GM12878 (cell line): ENCODE results near the gene MPP2. TPM values are rescaled to one million over a fixed set of nuclear protein-coding genes. Genes with fewer than 3 reads are reported as not detected.

Experiments
- ATAC-seq: fragments of 200-7000 bp; cut with Tn5 transposase; 3 replicates; pipeline ENCODE4 v1.9.1; 2020; ENCODE audit warnings: mild to moderate bottlenecking, moderate library complexity
- BruUV-seq: library from RNA; stranded (reverse); fragments of 400-500 nt; replicated peaks from 2 replicates; lab custom pipeline; 2021; lab: Mats Ljungman, UMichigan
- CTCF ChIA-PET: fragments of 300-600 bp; sonication (Branson Sonifier 250); formaldehyde crosslinking; extraction: SDS; loops from one replicate; lab custom pipeline; 2021; ENCODE audit warnings: inconsistent platforms; lab: Yijun Ruan, JAX
- POLR2A ChIA-PET: fragments of 350-600 bp; formaldehyde crosslinking; extraction: SDS; loops from one replicate; lab custom pipeline; 2021; ENCODE audit warnings: inconsistent platforms; lab: Charles Lee
- RAD21 ChIA-PET: fragments of 300-600 bp; sonication (Branson Sonifier 250); formaldehyde crosslinking; loops from one replicate; lab custom pipeline; 2023; ENCODE audit warnings: antibody characterized with exemption; ENCODE audit not compliant: unreplicated experiment; lab: Charles Lee
- SMC1A ChIA-PET: fragments of 300-600 bp; sonication (Branson Sonifier 250); formaldehyde crosslinking; loops from one replicate; lab custom pipeline; 2023; ENCODE audit not compliant: unreplicated experiment, uncharacterized antibody; lab: Charles Lee
- DNase-seq: peaks from one replicate; pipeline ENCODE4 v3.0.0-alpha.2; 2011; ENCODE audit warnings: low read depth, low spot score
- FAIRE-seq: peaks from 3 replicates; lab custom pipeline; 2011; peaks lifted over from hg19 to GRCh38; lab: Jason Lieb, UNC
- H2AFZ ChIP-seq: 2 replicates; pipeline ENCODE4 v1.6.0; 2011; ENCODE audit warnings: low read depth, low read length, control low read depth; ENCODE audit not compliant: control insufficient read depth
- H3K27ac ChIP-seq: 2 replicates; pipeline ENCODE4 v1.5.1; 2011; ENCODE audit warnings: control low read depth; ENCODE audit not compliant: control insufficient read depth, insufficient read depth
- H3K27me3 ChIP-seq, 2 experiments: replicated peaks in 1 of 2; 2 replicates each; pipeline versions ENCODE4 v1.6.0 to v1.6.1; 2011; ENCODE audit warnings: low read length in 1 of 2; ENCODE audit not compliant: control insufficient read depth in 2 of 2, insufficient read depth in 2 of 2
- H3K36me3 ChIP-seq, 2 experiments: 2 replicates each; pipeline ENCODE4 v1.5.1; 2011; ENCODE audit warnings: low read length in 1 of 2; ENCODE audit not compliant: control insufficient read depth in 2 of 2, insufficient read depth in 2 of 2
- H3K4me1 ChIP-seq: 2 replicates; pipeline ENCODE4 v1.6.1; 2011; ENCODE audit warnings: mild to moderate bottlenecking, low read length, moderate library complexity, mixed read lengths; ENCODE audit not compliant: control insufficient read depth, insufficient read depth
- H3K4me2 ChIP-seq: 2 replicates; pipeline ENCODE4 v1.6.0; 2011; ENCODE audit warnings: control low read depth; ENCODE audit not compliant: control insufficient read depth, insufficient read depth
- H3K4me3 ChIP-seq: fragments of 200-600 bp; sonication (generic); 2 replicates; pipeline ENCODE4 v1.5.1; 2016
- H3K79me2 ChIP-seq: 2 replicates; pipeline ENCODE4 v1.6.0; 2011; ENCODE audit warnings: low read length; ENCODE audit not compliant: control insufficient read depth, insufficient read depth
- H3K9ac ChIP-seq: 2 replicates; pipeline ENCODE4 v1.8.0; 2011; ENCODE audit warnings: low read length, control low read depth, mixed read lengths; ENCODE audit not compliant: control insufficient read depth, insufficient read depth
- H3K9me3 ChIP-seq: replicated peaks from 3 replicates; pipeline ENCODE4 v1.5.1; 2011; ENCODE audit warnings: mild to moderate bottlenecking, low read length; ENCODE audit not compliant: control insufficient read depth, insufficient read depth
- H4K20me1 ChIP-seq: 2 replicates; pipeline ENCODE4 v1.6.0; 2011; ENCODE audit not compliant: control insufficient read depth, insufficient read depth
- CUX1 ChIP-seq: IDR thresholded peaks from 2 replicates; pipeline ENCODE4 v1.6.1; 2012; ENCODE audit warnings: improper control_type of control experiment, low read depth, low read length; ENCODE audit not compliant: insufficient replicate concordance
- FOS ChIP-seq: IDR thresholded peaks from 3 replicates; pipeline ENCODE4 v1.6.1; 2011; ENCODE audit warnings: borderline replicate concordance; ENCODE audit not compliant: insufficient read length; ENCODE audit errors: extremely low read depth
- HDAC6 ChIP-seq: fragments of 200-600 bp; sonication (generic); IDR thresholded peaks from one replicate; pipeline ENCODE4 v1.8.0; 2017; ENCODE audit warnings: antibody characterized with exemption; ENCODE audit not compliant: unreplicated experiment
- IRF3 ChIP-seq: fragments of 450-650 bp; IDR thresholded peaks from 2 replicates; pipeline ENCODE4 v1.6.1; 2014; ENCODE audit warnings: mild to moderate bottlenecking
- KAT2A ChIP-seq: conservative IDR thresholded peaks from 2 replicates; pipeline ENCODE4 v1.6.1; 2011; ENCODE audit warnings: low read depth, low read length; ENCODE audit not compliant: control insufficient read depth
- MEF2A ChIP-seq: IDR thresholded peaks from 2 replicates; pipeline ENCODE4 v1.6.1; 2011; ENCODE audit warnings: low read depth, mild to moderate bottlenecking, low read length, moderate library complexity; ENCODE audit not compliant: insufficient read depth
- NBN ChIP-seq: fragments of 450-650 bp; IDR thresholded peaks from 2 replicates; pipeline ENCODE4 v1.6.1; 2016
- NFYA ChIP-seq: IDR thresholded peaks from 2 replicates; pipeline ENCODE4 v1.6.1; 2011; ENCODE audit warnings: low read depth, mild to moderate bottlenecking, low read length, improper control_type of control experiment, borderline replicate concordance
- PAX5 ChIP-seq: IDR thresholded peaks from 2 replicates; pipeline ENCODE4 v1.6.1; 2011; ENCODE audit warnings: low read depth, low read length, borderline replicate concordance
- PBX3 ChIP-seq: IDR thresholded peaks from 2 replicates; pipeline ENCODE4 v1.6.1; 2011; ENCODE audit warnings: mild to moderate bottlenecking, low read depth, low read length, moderate library complexity; ENCODE audit not compliant: insufficient replicate concordance
- PML ChIP-seq: IDR thresholded peaks from 2 replicates; pipeline ENCODE4 v1.6.1; 2012; ENCODE audit warnings: low read length, inconsistent platforms
- SIX5 ChIP-seq: IDR thresholded peaks from 2 replicates; pipeline ENCODE4 v1.6.1; 2011; ENCODE audit warnings: mild to moderate bottlenecking, low read depth, low read length, moderate library complexity; ENCODE audit not compliant: severe bottlenecking
- SREBF2 ChIP-seq: IDR thresholded peaks from 2 replicates; pipeline ENCODE4 v1.6.1; 2012; ENCODE audit warnings: mild to moderate bottlenecking, low read length
- YBX1 ChIP-seq: fragments of 450-650 bp; IDR thresholded peaks from 2 replicates; pipeline ENCODE4 v1.6.1; 2016; ENCODE audit warnings: antibody characterized with exemption
- WGBS: methylation state at CpG from one replicate; pipeline ENCODE4 v1.1.6; 2016; ENCODE audit warnings: low lambda C conversion rate; ENCODE audit not compliant: insufficient replicate concordance, insufficient coverage; ENCODE audit errors: missing lambda C conversion rate; 5-methylcytosine and 5-hydroxymethylcytosine counted together
- in situ Hi-C: fragments of 300-500 bp; cut with MboI; formaldehyde crosslinking; loops from 9 replicates; pipeline ENCODE4 v1.14.3; 2018; ENCODE audit warnings: mixed read lengths
- intact Hi-C: fragments of 100-400 bp; cut with micrococcal nuclease; formaldehyde crosslinking; loops from one replicate; pipeline ENCODE4 v1.14.2; 2022; ENCODE audit not compliant: unreplicated experiment
- polyA plus RNA-seq, 11 experiments: library from polyadenylated mRNA; depleted of rRNA in 4 of 11; unstranded in 6 of 11; stranded (reverse) in 5 of 11; fragments of >200 nt; fragmentation: Nextera tagmentation in 4 of 11; fragmentation: Illumina TruSeq in 1 of 11; extraction: Ambion mirVana in 4 of 11; extraction: Trizol in 1 of 11; gene quantifications; 1 replicate in 1 of 11; 2 replicates in 10 of 11; pipeline versions ENCODE4 v1.2.1 to v1.2.3, GENCODE V29; 2011 to 2016; ENCODE audit warnings: inconsistent platforms in 2 of 11, missing spikeins in 2 of 11, low read depth in 1 of 11
- total RNA-seq, 4 experiments: library from RNA; depleted of rRNA in 3 of 4; stranded (reverse); fragments of >200 nt in 3 of 4; fragmentation: Illumina TruSeq in 1 of 4; extraction: Trizol in 1 of 4; gene quantifications; 2 replicates each; pipeline versions ENCODE4 v1.2.1 to v1.2.3, GENCODE V29; 2013 to 2021

Gene MPP2
- total and polyA plus RNA-seq, 10 of the 15 experiments (the other 5 are each of a cell fraction or from before 2014, with no cell fraction given), result 0.02 to 0.23 (median 0.15) TPM; not detected in 2

GRCh38 chr17:43834106-43834505 is 73.2 kb downstream of the MPP2 start (continued):
- no peak for TF ChIP-seq IRF3
- no peak for TF ChIP-seq PML
- TF ChIP-seq NBN, result no peak
- TF ChIP-seq HDAC6, result no peak
- TF ChIP-seq YBX1, result no peak
- no peak for TF ChIP-seq SREBF2
- no peak for TF ChIP-seq KAT2A
- TF ChIP-seq MEF2A, result no peak
- TF ChIP-seq NFYA, result no peak
- no peak for TF ChIP-seq SIX5
- no peak for TF ChIP-seq FOS
- TF ChIP-seq, all 136 proteins: peak for 0

- in situ Hi-C loops (no loop called here), intact Hi-C loops (no loop called here)
- POLR2A ChIA-PET, result no interaction called here
- ATAC-seq, result peak; percentile 38; the same call in 2 of the 3 replicates
- Histone ChIP-seq H3K9ac (no peak within 1 kb of the TSS), H3K27me3 (peaks cover 11% of the 10 kb centered on the region in 2 experiments), H2AFZ (no peak within 1 kb of the TSS), H3K4me1 (no peaks in the 10 kb centered on the region), H3K4me2 (peak within 1 kb of the TSS; percentile 42; the same call in 1 of the 2 replicates), H3K27ac (no peak within 1 kb of the TSS), H3K4me3 (no peak within 1 kb of the TSS), H3K79me2 (no peaks in the 10 kb centered on the region), H3K9me3 (no peaks in the 10 kb centered on the region), H3K36me3 (no peaks in the 10 kb centered on the region), H4K20me1 (no peaks in the 10 kb centered on the region)
- FAIRE-seq, result no peak
- RAD21 ChIA-PET, result no interaction called here
- 15% methylated on average over 51 of the region's 87 CpGs for WGBS
- BruUV-seq, result no TSS peak
- CTCF ChIA-PET, result no interaction called here
- SMC1A ChIA-PET, result no interaction called here
- DNase-seq, result no peak
- no peak for TF ChIP-seq PAX5
- no peak for TF ChIP-seq PBX3
- TF ChIP-seq CUX1, result no peak
Observed at GRCh38 chr17:43832976-43833829, 74.1 kb downstream of the MPP2 start, which contains the start of gene MPP3. Gene MPP3 (minus strand): TSS chr17:43833146. CDS start chr17:43831906, 1,240 bp downstream.
